PC-9 (cell line): Measurements from ENCODE around the gene PRCP. TPM values are rescaled to one million over a fixed set of nuclear protein-coding genes. Genes with fewer than 3 reads are reported as not detected.

Experiments
- BruUV-seq: library from RNA; stranded (reverse); fragments of 400-500 nt; replicated peaks from 2 replicates; lab custom pipeline; 2021; lab: Mats Ljungman, UMichigan
- CTCF ChIA-PET: fragments of 300-600 bp; sonication (Branson Sonifier 250); formaldehyde crosslinking; loops from one replicate; lab custom pipeline; 2022; ENCODE audit warnings: antibody characterized with exemption; lab: Charles Lee
- POLR2A ChIA-PET: fragments of 300-600 bp; sonication (Branson Sonifier 250); formaldehyde crosslinking; loops from one replicate; lab custom pipeline; 2022; ENCODE audit warnings: antibody characterized with exemption; ENCODE audit not compliant: unreplicated experiment; lab: Charles Lee
- DNase-seq, 2 experiments: peaks; one replicate each; pipeline versions ENCODE4 v3.0.0 to v3.0.0-alpha.2; 2015 to 2022; ENCODE audit warnings: mixed read lengths in 1 of 2
- H2AFZ ChIP-seq: fragments of 200-600 bp; sonication (generic); 2 replicates; pipeline ENCODE4 v1.8.1; 2017; ENCODE audit warnings: antibody characterized with exemption
- H3F3A ChIP-seq: fragments of 200-600 bp; sonication (generic); 2 replicates; pipeline ENCODE4 v1.8.1; 2017; ENCODE audit warnings: antibody characterized with exemption, mild to moderate bottlenecking, low read depth; ENCODE audit not compliant: insufficient read depth
- H3K27ac ChIP-seq: fragments of 200-600 bp; sonication (generic); 2 replicates; pipeline ENCODE4 v1.6.1; 2016; ENCODE audit warnings: mixed run types
- H3K27me3 ChIP-seq: fragments of 200-600 bp; sonication (generic); 2 replicates; pipeline ENCODE4 v1.6.1; 2016; ENCODE audit warnings: low read depth, mixed run types; ENCODE audit not compliant: insufficient read depth
- H3K36me3 ChIP-seq: fragments of 200-600 bp; sonication (generic); 2 replicates; pipeline ENCODE4 v1.6.1; 2016; ENCODE audit warnings: low read depth, mixed run types
- H3K4me1 ChIP-seq: fragments of 200-600 bp; sonication (generic); replicated peaks from 2 replicates; pipeline ENCODE4 v1.6.1; 2016; ENCODE audit warnings: mixed run types; ENCODE audit not compliant: insufficient read depth
- H3K4me2 ChIP-seq: fragments of 200-600 bp; sonication (generic); 2 replicates; pipeline ENCODE4 v1.6.1; 2017; ENCODE audit warnings: mixed run types
- H3K4me3 ChIP-seq: fragments of 200-600 bp; sonication (generic); 2 replicates; pipeline ENCODE4 v1.6.1; 2016; ENCODE audit warnings: mixed run types
- H3K79me2 ChIP-seq: fragments of 200-600 bp; sonication (generic); 2 replicates; pipeline ENCODE4 v1.6.1; 2017; ENCODE audit warnings: low read depth, mixed run types
- H3K9me2 ChIP-seq: fragments of 200-600 bp; sonication (generic); 2 replicates; pipeline ENCODE4 v1.8.1; 2017; ENCODE audit warnings: mild to moderate bottlenecking; ENCODE audit not compliant: insufficient read depth
- H3K9me3 ChIP-seq: fragments of 200-600 bp; sonication (generic); 2 replicates; pipeline ENCODE4 v1.8.1; 2016; ENCODE audit warnings: low read depth; ENCODE audit not compliant: insufficient read depth
- H4K20me1 ChIP-seq: fragments of 200-600 bp; sonication (generic); 2 replicates; pipeline ENCODE4 v1.8.1; 2017; ENCODE audit not compliant: insufficient read depth
- CTCF ChIP-seq: fragments of 200-600 bp; sonication (generic); conservative IDR thresholded peaks from 2 replicates; pipeline ENCODE4 v1.6.1; 2017; ENCODE audit warnings: mixed run types, antibody characterized with exemption, mild to moderate bottlenecking, moderate library complexity
- EZH2 ChIP-seq: fragments of 200-600 bp; sonication (generic); IDR thresholded peaks from 2 replicates; pipeline ENCODE4 v1.8.0; 2017; ENCODE audit warnings: antibody characterized with exemption, low read depth
- intact Hi-C: fragments of 100-400 bp; cut with micrococcal nuclease; formaldehyde crosslinking; loops from one replicate; pipeline ENCODE4 v1.10.0; 2022; ENCODE audit not compliant: unreplicated experiment
- total RNA-seq: library from RNA; stranded (reverse); gene quantifications from 2 replicates; pipeline ENCODE4 v1.2.3, GENCODE V29; 2021

Gene PRCP
- total RNA-seq, 1 experiment from 2014 or later, result 42.7 TPM

- Histone ChIP-seq H3K4me1 (no peaks in the 10 kb centered on the region), H3K9me3 (no peaks in the 10 kb centered on the region), H3K4me2 (no peak overlapping the region), H3K79me2 (no peaks in the 10 kb centered on the region), H3K36me3 (no peaks in the 10 kb centered on the region), H3K27me3 (no peaks in the 10 kb centered on the region), H4K20me1 (no peaks in the 10 kb centered on the region), H3K27ac (no peak overlapping the region), H3K9me2 (no peaks in the 10 kb centered on the region), H3F3A (no peaks in the 10 kb centered on the region), H3K4me3 (no peak overlapping the region), H2AFZ (no peak overlapping the region)
- POLR2A ChIA-PET, result no interaction called here
- BruUV-seq, result no TSS peak
- no peak for DNase-seq
- intact Hi-C loops, result no loop called here
- CTCF ChIA-PET, result no interaction called here
- no peak for TF ChIP-seq EZH2
- TF ChIP-seq CTCF, result no peak
These were observed 16.4 kb downstream of the PRCP start for GRCh38 chr11:82883853-82884252.

- TF ChIP-seq EZH2 (no peak), CTCF (no peak)
- no peaks in the 10 kb centered on the region for H3F3A ChIP-seq
- ChIA-PET POLR2A (no interaction called here), CTCF (no interaction called here)
- H3K79me2 ChIP-seq, result no peaks in the 10 kb centered on the region
- no peak overlapping the region for H3K4me3 ChIP-seq
- H3K4me2 ChIP-seq, result no peak overlapping the region
- H3K36me3 ChIP-seq, result no peaks in the 10 kb centered on the region
- H2AFZ ChIP-seq, result no peak overlapping the region
- H3K27me3 ChIP-seq, result no peaks in the 10 kb centered on the region
- intact Hi-C loops, result no loop called here
- H3K27ac ChIP-seq, result no peak overlapping the region
- H3K9me2 ChIP-seq, result no peaks in the 10 kb centered on the region
- no peaks in the 10 kb centered on the region for H3K9me3 ChIP-seq
- no peaks in the 10 kb centered on the region for H3K4me1 ChIP-seq
- no TSS peak for BruUV-seq
- DNase-seq, result peak in 1 of 2 experiments; percentile 19
- H4K20me1 ChIP-seq, result no peaks in the 10 kb centered on the region
These were observed 25.3 kb downstream of the PRCP start for GRCh38 chr11:82874646-82875523.

DNA sequence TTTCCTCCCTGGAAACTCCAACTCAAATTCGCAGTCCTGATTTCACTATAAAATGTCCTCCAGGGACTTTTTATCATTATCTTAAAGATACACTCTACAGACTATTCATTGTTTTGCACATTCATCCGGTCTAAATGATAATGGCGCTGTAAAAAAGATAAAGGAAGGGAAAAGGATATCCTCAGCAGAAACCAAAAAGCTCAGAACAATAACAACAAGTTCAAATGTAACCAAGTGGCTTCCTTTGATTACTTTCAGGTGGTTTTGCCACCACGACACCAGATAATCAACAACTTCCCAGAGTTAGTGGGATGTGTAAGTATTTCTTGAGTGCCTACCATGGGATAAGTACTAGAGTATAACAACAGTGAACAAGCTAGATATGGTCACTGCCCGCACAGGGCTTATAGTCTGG is 26.3 kb downstream of the PRCP start:
- H3K4me1 ChIP-seq, result no peaks in the 10 kb centered on the region
- H3K27ac ChIP-seq, result no peak overlapping the region
- ChIA-PET POLR2A (no interaction called here), CTCF (no interaction called here)
- no peak overlapping the region for H3K4me3 ChIP-seq
- no peaks in the 10 kb centered on the region for H4K20me1 ChIP-seq
- no peaks in the 10 kb centered on the region for H3K27me3 ChIP-seq
- no peaks in the 10 kb centered on the region for H3K36me3 ChIP-seq
- no peaks in the 10 kb centered on the region for H3K9me3 ChIP-seq
- H3K9me2 ChIP-seq, result no peaks in the 10 kb centered on the region
- no peak for DNase-seq
- H3K79me2 ChIP-seq, result no peaks in the 10 kb centered on the region
- TF ChIP-seq EZH2 (no peak), CTCF (no peak)
- H3F3A ChIP-seq, result no peaks in the 10 kb centered on the region
- no TSS peak for BruUV-seq
- intact Hi-C loops, result no loop called here
- no peak overlapping the region for H2AFZ ChIP-seq
- no peak overlapping the region for H3K4me2 ChIP-seq
